Lower lobe of right lung (tissue), 2 donors: ENCODE data around the gene MAGEA9. TPM values are rescaled to one million over a fixed set of nuclear protein-coding genes. Genes with fewer than 3 reads are reported as not detected.
"Not testable (repeated sequence)": the region's sequence is repeated elsewhere in the genome, so short reads cannot be mapped to it uniquely, and the experiment has no call there.

ENCODE experiments used
- ATAC-seq, 2 donors: fragments of 200-7000 bp; cut with Tn5 transposase; one replicate each; pipeline ENCODE4 v1.9.1; 2020 to 2022; ENCODE audit warnings: mild to moderate bottlenecking in 2 of 2, moderate library complexity in 2 of 2
- DNase-seq: peaks from one replicate; pipeline ENCODE4 v3.0.0-alpha.2; 2020
- H3K27ac ChIP-seq: fragments of 200-600 bp; one replicate; pipeline ENCODE4 v1.8.0; 2022
- H3K27me3 ChIP-seq: fragments of 200-600 bp; one replicate; pipeline ENCODE4 v1.8.0; 2022; ENCODE audit warnings: low read depth
- H3K36me3 ChIP-seq: fragments of 200-600 bp; one replicate; pipeline ENCODE4 v1.8.0; 2022; ENCODE audit warnings: mild to moderate bottlenecking
- H3K4me1 ChIP-seq: fragments of 200-600 bp; one replicate; pipeline ENCODE4 v1.8.0; 2022
- H3K4me3 ChIP-seq: fragments of 200-600 bp; one replicate; pipeline ENCODE4 v1.8.0; 2022; ENCODE audit warnings: mild to moderate bottlenecking
- H3K9me3 ChIP-seq: fragments of 200-600 bp; one replicate; pipeline ENCODE4 v1.8.0; 2022
- CTCF ChIP-seq: fragments of 200-600 bp; IDR thresholded peaks from one replicate; pipeline ENCODE4 v1.8.0; 2022; ENCODE audit warnings: antibody characterized with exemption, mild to moderate bottlenecking
- intact Hi-C: fragments of 100-400 bp; cut with DNase I; formaldehyde crosslinking; loops from one replicate; pipeline ENCODE4 v1.11.0; 2022
- long read RNA-seq: library from polyadenylated mRNA; unstranded; transcript quantifications from one replicate; pipeline ENCODE4 v2.0.0, GENCODE V29; 2021
- total RNA-seq: library from RNA; stranded (reverse); fragmentation: NEBNext Ultra II Directional; extraction: Animal tissue kit (Norgen Biotek cat#: 25700); gene quantifications from one replicate; pipeline ENCODE4 v1.2.1, GENCODE V29; 2021
- donor health status: DM: no; HTN: yes; CAD: no; lungs with severe emphysema.

MAGEA9 gene
- not detected for total RNA-seq
- long read RNA-seq: 0 reads

GRCh38 chrX:149781727-149782126 lies at the start of gene MAGEA9:
Gene MAGEA9, plus strand, starts transcription at chrX:149781930. Its CDS starts 4,281 bp downstream, at chrX:149786211.
- H3K27ac ChIP-seq, intact Hi-C loops, DNase-seq, H3K4me3 ChIP-seq, H3K9me3 ChIP-seq, H3K27me3 ChIP-seq, H3K4me1 ChIP-seq, ATAC-seq, H3K36me3 ChIP-seq: not testable (repeated sequence)

- H3K36me3 ChIP-seq, ATAC-seq, H3K4me1 ChIP-seq, H3K27me3 ChIP-seq, H3K9me3 ChIP-seq, intact Hi-C loops, H3K4me3 ChIP-seq, H3K27ac ChIP-seq, DNase-seq: not testable (repeated sequence)
Measured at GRCh38 chrX:149742269-149742668, 39.5 kb upstream of the MAGEA9 start.

- H3K36me3 ChIP-seq, ATAC-seq, DNase-seq, H3K9me3 ChIP-seq, H3K4me3 ChIP-seq, intact Hi-C loops, H3K4me1 ChIP-seq, H3K27me3 ChIP-seq, H3K27ac ChIP-seq: not testable (repeated sequence)
Measured at GRCh38 chrX:149746390-149747007, 35.2 kb upstream of the MAGEA9 start.

- Histone ChIP-seq H3K27me3 (no peaks in the 10 kb centered on the region), H3K4me3 (no peak overlapping the region), H3K36me3 (no peaks in the 10 kb centered on the region), H3K27ac (no peak overlapping the region), H3K9me3 (no peaks in the 10 kb centered on the region), H3K4me1 (no peaks in the 10 kb centered on the region)
- ATAC-seq (no peak), DNase-seq (no peak)
- intact Hi-C loops: no loop called here
- TF ChIP-seq CTCF: no peak
Measured at GRCh38 chrX:149757206-149758067, 24.3 kb upstream of the MAGEA9 start.

- intact Hi-C loops: no loop called here
- Histone ChIP-seq H3K4me3 (no peak overlapping the region), H3K36me3 (no peaks in the 10 kb centered on the region), H3K4me1 (no peaks in the 10 kb centered on the region), H3K27ac (no peak overlapping the region), H3K27me3 (no peaks in the 10 kb centered on the region), H3K9me3 (no peaks in the 10 kb centered on the region)
- no peak for TF ChIP-seq CTCF
- no peak for ATAC-seq
- no peak for DNase-seq
Measured at GRCh38 chrX:149758068-149758714, 23.5 kb upstream of the MAGEA9 start.

- H3K27ac ChIP-seq, intact Hi-C loops, ATAC-seq, H3K27me3 ChIP-seq, H3K9me3 ChIP-seq, H3K4me1 ChIP-seq, H3K4me3 ChIP-seq, H3K36me3 ChIP-seq, DNase-seq: not testable (repeated sequence)
Measured at GRCh38 chrX:149758715-149759078, 23.0 kb upstream of the MAGEA9 start.

- Histone ChIP-seq H3K27me3 (no peaks in the 10 kb centered on the region), H3K4me3 (no peak overlapping the region), H3K27ac (no peak overlapping the region), H3K9me3 (no peaks in the 10 kb centered on the region), H3K4me1 (no peaks in the 10 kb centered on the region), H3K36me3 (no peaks in the 10 kb centered on the region)
- DNase-seq: no peak
- no peak for ATAC-seq
- no peak for TF ChIP-seq CTCF
- intact Hi-C loops: no loop called here
Measured at GRCh38 chrX:149759824-149760223, 21.9 kb upstream of the MAGEA9 start.
